Neural crest cell (in vitro differentiated cells): ENCODE measurements around the gene GPS2. TPM values are rescaled to one million over a fixed set of nuclear protein-coding genes. Genes with fewer than 3 reads are reported as not detected.

Experiments used
- DNase-seq: peaks from one replicate; pipeline ENCODE4 v3.0.0; 2021; ENCODE audit warnings: low read depth, mixed read lengths, low spot score
- H3K27ac Mint-ChIP-seq: one replicate; pipeline ENCODE4 v1.8.0; 2021; ENCODE audit warnings: mild to moderate bottlenecking, mixed read lengths; ENCODE audit not compliant: unreplicated experiment
- H3K27me3 Mint-ChIP-seq: 2 replicates; pipeline ENCODE4 v1.8.0; 2021; ENCODE audit warnings: low read depth, mild to moderate bottlenecking, mixed read lengths
- H3K36me3 Mint-ChIP-seq: 2 replicates; pipeline ENCODE4 v1.8.0; 2021; ENCODE audit warnings: low read depth, mild to moderate bottlenecking, mixed read lengths
- H3K4me1 Mint-ChIP-seq: 2 replicates; pipeline ENCODE4 v1.8.0; 2021; ENCODE audit warnings: mixed read lengths
- H3K4me3 Mint-ChIP-seq: one replicate; pipeline ENCODE4 v1.8.0; 2021; ENCODE audit warnings: mild to moderate bottlenecking, mixed read lengths
- H3K9me3 Mint-ChIP-seq: 2 replicates; pipeline ENCODE4 v1.8.0; 2021; ENCODE audit warnings: mixed read lengths
- CTCF ChIP-seq: fragments of 200-600 bp; sonication (generic); conservative IDR thresholded peaks from 2 replicates; pipeline ENCODE4 v1.5.0; 2021; ENCODE audit warnings: antibody characterized with exemption, mild to moderate bottlenecking
- total RNA-seq: library from RNA; stranded (reverse); gene quantifications from 2 replicates; pipeline ENCODE4 v1.2.1, GENCODE V29; 2021

The GPS2 gene
- total RNA-seq, 1 donor from 2014 or later, result 84.2 TPM

GRCh38 chr17:7356072-7356549 lies 41.0 kb upstream of the GPS2 start:
- no peaks in the 10 kb centered on the region for H3K36me3 Mint-ChIP-seq
- peaks cover 23% of the 10 kb centered on the region for H3K4me1 Mint-ChIP-seq
- peak; percentile 75 for DNase-seq
- TF ChIP-seq CTCF, result peak; percentile 87
- H3K9me3 Mint-ChIP-seq, result no peaks in the 10 kb centered on the region
- H3K27ac Mint-ChIP-seq, result no peak overlapping the region
- no peak overlapping the region for H3K4me3 Mint-ChIP-seq
- H3K27me3 Mint-ChIP-seq, result no peaks in the 10 kb centered on the region

DNA sequence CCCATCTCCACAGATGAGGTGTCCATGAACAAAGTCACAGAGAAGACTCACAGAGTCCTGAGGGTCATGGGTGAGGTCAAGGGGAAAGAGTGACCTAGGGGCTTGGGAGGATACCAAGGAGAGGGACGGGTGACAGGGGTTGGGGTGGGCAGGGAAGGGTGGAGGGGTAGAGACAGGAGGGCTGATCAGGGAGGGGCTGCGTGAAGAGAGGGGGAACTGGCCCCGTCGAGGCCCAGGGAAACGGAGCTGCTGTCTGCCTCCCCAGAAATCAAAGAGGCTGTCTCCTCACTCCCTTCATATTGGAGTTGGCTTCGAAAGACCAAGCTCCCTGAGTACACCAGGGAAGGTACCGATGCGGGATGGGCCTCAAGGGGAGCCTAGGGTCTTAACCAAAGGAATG lies 40.4 kb upstream of the GPS2 start:
- H3K27me3 Mint-ChIP-seq, result no peaks in the 10 kb centered on the region
- no peaks in the 10 kb centered on the region for H3K9me3 Mint-ChIP-seq
- no peak for TF ChIP-seq CTCF
- no peak for DNase-seq
- H3K27ac Mint-ChIP-seq, result no peak overlapping the region
- peaks cover 28% of the 10 kb centered on the region for H3K4me1 Mint-ChIP-seq
- H3K4me3 Mint-ChIP-seq, result no peak overlapping the region
- H3K36me3 Mint-ChIP-seq, result no peaks in the 10 kb centered on the region

GRCh38 chr17:7355053-7355452 lies 39.9 kb upstream of the GPS2 start, which contains the start of gene TMEM95:
Gene TMEM95, plus strand, starts transcription at chr17:7355156. Its CDS starts 49 bp downstream, at chr17:7355205.
- Mint-ChIP-seq H3K27ac (peak within 1 kb of the TSS; percentile 29), H3K27me3 (no peaks in the 10 kb centered on the region), H3K9me3 (no peaks in the 10 kb centered on the region), H3K4me3 (peak within 1 kb of the TSS; percentile 72), H3K4me1 (peaks cover 33% of the 10 kb centered on the region), H3K36me3 (no peaks in the 10 kb centered on the region)
- no peak for TF ChIP-seq CTCF
- no peak for DNase-seq

DNA sequence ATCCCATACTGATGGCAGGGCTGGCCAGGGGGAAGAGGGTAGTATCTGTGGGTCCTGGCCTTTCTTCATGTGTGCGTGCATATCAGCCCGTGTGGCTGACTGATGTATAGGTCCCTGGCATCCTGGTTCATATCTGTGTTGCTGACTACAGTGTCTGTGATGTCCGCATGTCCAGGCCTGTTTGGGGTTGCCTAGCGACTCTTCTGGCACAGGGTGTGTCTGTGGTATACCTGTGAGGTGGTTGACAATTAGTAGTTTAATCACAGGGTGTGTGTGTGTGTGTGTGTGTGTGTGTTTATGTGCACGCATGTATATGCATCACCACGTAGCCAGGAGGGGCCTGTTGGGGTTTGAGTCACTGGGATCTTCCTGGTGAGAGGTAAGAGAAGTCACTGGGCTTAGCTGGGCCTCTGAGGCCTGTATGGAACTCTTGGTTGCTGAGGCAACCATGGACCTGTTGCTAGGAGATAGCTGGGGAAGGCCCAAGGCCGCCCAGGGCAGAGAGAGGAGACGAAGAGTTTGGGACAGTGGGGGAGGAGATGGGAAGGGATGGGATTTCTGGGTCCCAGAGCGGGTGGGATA lies 39.2 kb upstream of the GPS2 start:
- no peaks in the 10 kb centered on the region for H3K27me3 Mint-ChIP-seq
- no peak for TF ChIP-seq CTCF
- H3K36me3 Mint-ChIP-seq, result no peaks in the 10 kb centered on the region
- H3K27ac Mint-ChIP-seq, result peak overlapping the region; percentile 29
- no peaks in the 10 kb centered on the region for H3K9me3 Mint-ChIP-seq
- DNase-seq, result peak; percentile 32
- H3K4me3 Mint-ChIP-seq, result peak overlapping the region; percentile 72
- peaks cover 40% of the 10 kb centered on the region for H3K4me1 Mint-ChIP-seq

DNA sequence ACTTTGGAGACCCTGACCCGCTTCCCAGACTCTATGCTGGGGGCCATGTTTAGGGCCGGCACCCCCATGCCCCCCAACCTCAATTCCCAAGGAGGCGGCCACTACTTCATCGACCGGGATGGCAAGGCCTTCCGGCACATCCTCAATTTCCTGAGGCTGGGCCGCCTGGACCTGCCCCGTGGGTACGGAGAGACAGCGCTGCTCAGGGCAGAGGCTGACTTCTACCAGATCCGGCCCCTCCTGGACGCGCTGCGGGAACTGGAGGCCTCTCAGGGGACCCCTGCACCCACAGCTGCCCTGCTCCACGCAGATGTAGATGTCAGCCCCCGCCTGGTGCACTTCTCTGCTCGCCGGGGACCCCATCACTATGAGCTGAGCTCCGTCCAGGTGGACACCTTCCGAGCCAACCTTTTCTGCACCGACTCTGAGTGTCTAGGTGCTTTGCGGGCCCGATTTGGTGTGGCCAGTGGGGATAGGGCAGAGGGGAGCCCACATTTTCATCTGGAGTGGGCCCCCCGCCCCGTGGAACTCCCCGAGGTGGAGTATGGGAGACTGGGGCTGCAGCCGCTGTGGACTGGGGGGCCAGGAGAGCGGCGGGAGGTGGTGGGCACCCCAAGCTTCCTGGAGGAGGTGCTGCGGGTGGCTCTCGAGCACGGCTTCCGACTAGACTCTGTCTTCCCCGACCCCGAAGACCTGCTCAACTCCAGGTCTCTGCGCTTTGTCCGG lies 37.9 kb upstream of the GPS2 start:
- H3K27ac Mint-ChIP-seq, result no peak overlapping the region
- DNase-seq, result no peak
- peaks cover 40% of the 10 kb centered on the region for H3K4me1 Mint-ChIP-seq
- no peaks in the 10 kb centered on the region for H3K9me3 Mint-ChIP-seq
- H3K4me3 Mint-ChIP-seq, result peak overlapping the region; percentile 85
- H3K36me3 Mint-ChIP-seq, result no peaks in the 10 kb centered on the region
- H3K27me3 Mint-ChIP-seq, result no peaks in the 10 kb centered on the region
- no peak for TF ChIP-seq CTCF
